IgD-negative memory B cell (primary cell): ENCODE measurements around the gene CIB1. TPM values are rescaled to one million over a fixed set of nuclear protein-coding genes. Genes with fewer than 3 reads are reported as not detected.
"Not testable (repeated sequence)": the region's sequence is repeated elsewhere in the genome, so short reads cannot be mapped to it uniquely, and the experiment has no call there.

Source experiments
- H3K27ac Mint-ChIP-seq, 3 donors: one replicate each; pipeline ENCODE4 v1.8.0; 2020 to 2022; ENCODE audit warnings: mild to moderate bottlenecking in 3 of 3, mixed read lengths in 3 of 3, moderate library complexity in 1 of 3
- H3K27me3 Mint-ChIP-seq: one replicate; pipeline ENCODE4 v1.8.0; 2021; ENCODE audit warnings: mixed read lengths
- H3K36me3 Mint-ChIP-seq: one replicate; pipeline ENCODE4 v1.8.0; 2020; ENCODE audit warnings: mild to moderate bottlenecking, mixed read lengths
- H3K4me1 Mint-ChIP-seq, 3 donors: one replicate each; pipeline ENCODE4 v1.8.0; 2020 to 2022; ENCODE audit warnings: mixed read lengths in 3 of 3, mild to moderate bottlenecking in 1 of 3
- H3K4me3 Mint-ChIP-seq, 4 donors: one replicate each; pipeline ENCODE4 v1.8.0; 2020 to 2022; ENCODE audit warnings: mild to moderate bottlenecking in 4 of 4, mixed read lengths in 4 of 4, moderate library complexity in 3 of 4
- H3K9me3 Mint-ChIP-seq, 3 donors: one replicate each; pipeline ENCODE4 v1.8.0; 2020 to 2021; ENCODE audit warnings: mixed read lengths in 3 of 3, mild to moderate bottlenecking in 1 of 3
- polyA plus RNA-seq: library from polyadenylated mRNA; unstranded; fragments of 300-500 nt; fragmentation: Illumina TruSeq; gene quantifications from one replicate; pipeline ENCODE4 v1.2.3, GENCODE V29; 2021

Gene CIB1
- 304 TPM for polyA plus RNA-seq

DNA sequence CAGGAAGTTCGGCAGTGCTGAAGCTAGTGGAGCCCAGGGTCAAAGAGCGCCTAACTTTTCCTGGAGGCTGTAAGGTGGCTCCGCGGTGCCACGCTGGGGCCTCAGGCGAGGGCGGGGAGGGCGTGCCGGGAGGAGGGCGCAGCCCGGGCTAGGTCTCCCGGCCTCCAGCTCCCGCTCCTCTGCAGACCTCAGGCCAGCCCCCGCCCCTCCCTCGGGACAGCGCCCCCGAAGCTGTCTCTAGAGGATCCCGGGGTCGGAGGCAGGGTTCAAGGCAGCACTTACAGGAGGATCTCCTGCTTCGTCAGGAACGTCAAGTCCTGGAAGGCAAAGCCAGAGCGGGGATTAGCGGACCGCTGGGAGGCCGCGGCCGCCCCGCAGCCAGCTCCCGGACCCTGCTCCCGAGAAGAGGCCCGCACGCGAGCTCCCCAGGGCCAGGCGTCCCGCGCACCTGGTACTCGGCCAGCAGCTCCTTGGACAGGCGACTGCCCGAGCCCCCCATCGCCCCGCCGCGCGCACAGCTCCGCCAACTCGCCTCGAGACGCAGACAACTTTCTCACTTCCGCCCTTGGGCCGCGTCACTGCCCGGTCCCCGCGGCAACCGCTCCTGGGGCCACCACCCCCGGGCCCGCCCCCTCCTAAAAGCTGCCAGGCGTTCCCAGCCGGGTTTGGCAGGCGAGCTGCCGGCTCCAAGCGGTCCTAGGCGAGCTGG lies at the start of gene CIB1:
Gene CIB1 (minus strand): TSS at position 555 of the 709 bp plus-strand sequence. CDS start 56 bp downstream, at position 499.
- H3K27ac Mint-ChIP-seq = peak within 1 kb of the TSS; percentile 96 to 98 (median 98)
- H3K4me3 Mint-ChIP-seq = peak within 1 kb of the TSS; percentile 90 to 99 (median 93)
- peaks cover 6% of the 10 kb centered on the region for H3K36me3 Mint-ChIP-seq
- H3K9me3 Mint-ChIP-seq = no peaks in the 10 kb centered on the region
- peaks cover 37 to 45% (median 43%) of the 10 kb centered on the region in 3 donors for H3K4me1 Mint-ChIP-seq
- H3K27me3 Mint-ChIP-seq = no peaks in the 10 kb centered on the region

DNA sequence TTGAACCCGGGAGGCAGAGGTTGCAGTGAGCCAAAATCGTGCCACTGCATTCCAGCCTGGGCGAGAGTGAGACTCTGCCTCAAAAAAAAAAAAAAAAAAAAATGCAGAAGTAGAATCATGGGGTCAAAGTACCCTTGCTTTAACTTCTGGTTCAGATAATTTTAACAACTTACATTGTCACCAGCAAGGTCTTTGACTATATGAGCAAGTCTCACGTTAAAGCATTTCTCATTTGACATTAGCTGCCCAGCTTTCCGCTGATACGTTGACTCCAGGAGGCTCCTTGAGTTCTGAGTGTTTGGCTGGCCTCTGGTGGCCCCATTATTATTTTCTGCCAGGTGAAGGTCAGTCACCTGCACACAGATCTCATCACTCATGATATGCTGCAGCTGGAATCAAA lies 47.9 kb upstream of the CIB1 start:
- H3K27ac Mint-ChIP-seq, H3K4me1 Mint-ChIP-seq, H3K27me3 Mint-ChIP-seq: not testable (repeated sequence)

DNA sequence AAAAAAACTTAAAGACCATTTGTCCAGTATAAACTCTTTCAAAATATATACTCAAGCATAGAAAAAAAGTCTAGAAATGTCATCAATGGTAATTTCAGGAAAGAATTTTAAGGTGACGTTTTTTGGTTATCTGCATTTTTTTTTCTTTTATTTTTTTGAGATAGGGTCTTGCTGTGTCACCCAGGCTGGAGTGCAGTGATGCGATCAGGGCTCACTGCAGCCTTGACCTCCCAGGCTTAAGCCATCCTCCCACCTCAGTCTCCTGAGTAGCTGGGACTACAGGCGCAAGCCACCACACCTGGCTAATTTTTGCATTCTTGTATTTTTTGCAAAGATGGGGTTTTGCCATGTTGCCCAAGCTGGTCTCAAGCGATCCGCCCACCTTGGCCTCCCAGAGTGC lies 47.0 kb upstream of the CIB1 start:
- H3K4me3 Mint-ChIP-seq, H3K9me3 Mint-ChIP-seq, H3K27ac Mint-ChIP-seq, H3K27me3 Mint-ChIP-seq, H3K36me3 Mint-ChIP-seq, H3K4me1 Mint-ChIP-seq: not testable (repeated sequence)

More for the DNA sequence above, 47.9 kb upstream of the CIB1 start:
- H3K4me3 Mint-ChIP-seq, H3K9me3 Mint-ChIP-seq, H3K36me3 Mint-ChIP-seq: not testable (repeated sequence)

DNA sequence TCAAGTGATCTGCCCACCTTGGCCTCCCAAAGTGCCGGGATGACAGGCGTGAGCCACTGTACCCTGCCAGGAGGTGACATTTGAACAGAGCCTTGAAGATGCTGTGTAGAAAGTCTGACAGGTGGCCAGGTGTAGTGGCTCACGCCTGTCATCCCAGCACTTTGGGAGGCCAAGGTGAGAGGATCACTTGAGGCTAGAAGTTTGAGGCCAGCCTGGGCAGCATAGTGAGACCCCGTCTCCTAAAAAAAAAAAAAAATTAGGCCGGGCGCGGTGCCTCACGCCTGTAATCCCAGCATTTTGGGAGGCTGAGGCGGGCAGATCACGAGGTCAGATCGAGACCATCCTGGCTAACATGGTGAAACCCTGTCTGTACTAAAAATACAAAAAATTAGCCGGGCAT lies 44.7 kb upstream of the CIB1 start:
- not testable (repeated sequence) for H3K9me3 Mint-ChIP-seq, H3K4me1 Mint-ChIP-seq, H3K4me3 Mint-ChIP-seq, H3K27me3 Mint-ChIP-seq, H3K36me3 Mint-ChIP-seq
- H3K27ac Mint-ChIP-seq = peak overlapping the region in 1 of 3 donors; percentile 68

DNA sequence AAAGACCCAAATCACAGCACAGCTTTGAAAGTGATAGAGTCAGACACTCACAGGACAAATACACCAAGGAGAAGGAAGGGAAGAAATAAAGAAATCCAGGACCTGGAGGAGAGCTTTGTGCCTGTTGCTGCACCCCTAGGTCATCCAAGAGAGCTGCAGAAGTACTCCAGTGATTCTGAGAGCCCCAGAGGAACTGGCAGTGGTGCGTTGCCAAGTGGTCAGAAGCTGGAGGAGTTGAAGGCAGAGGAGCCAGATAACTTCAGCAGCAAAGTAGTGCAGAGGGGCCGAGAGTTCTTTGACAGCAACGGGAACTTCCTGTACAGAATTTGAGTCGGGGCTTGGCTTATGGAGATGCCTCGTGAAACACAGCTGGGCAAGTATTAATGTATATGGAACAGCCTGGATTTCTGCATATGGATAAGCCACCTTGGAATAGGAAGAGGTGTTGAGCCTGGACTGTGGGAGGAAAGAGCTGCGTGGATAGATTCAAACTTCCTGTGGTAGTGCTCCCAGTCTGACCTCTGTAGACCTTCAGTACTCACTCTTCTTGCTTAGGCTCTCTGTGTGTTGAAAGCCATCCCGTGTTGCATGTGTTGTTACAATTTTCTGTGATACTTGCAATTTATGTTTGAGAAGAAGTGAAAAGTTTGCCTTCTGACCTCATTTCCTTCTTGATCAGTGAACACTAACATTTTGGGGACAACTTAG lies 37.9 kb upstream of the CIB1 start:
- Mint-ChIP-seq H3K27me3 (no peaks in the 10 kb centered on the region), H3K36me3 (peaks cover 3% of the 10 kb centered on the region), H3K4me1 (peaks cover 24 to 32% (median 30%) of the 10 kb centered on the region in 3 donors), H3K27ac (peak overlapping the region in 2 of 3 donors; percentile 80 to 91), H3K4me3 (peak overlapping the region in 1 of 4 donors; percentile 58), H3K9me3 (peaks cover 0 to 1% (median 0%) of the 10 kb centered on the region in 3 donors)

DNA sequence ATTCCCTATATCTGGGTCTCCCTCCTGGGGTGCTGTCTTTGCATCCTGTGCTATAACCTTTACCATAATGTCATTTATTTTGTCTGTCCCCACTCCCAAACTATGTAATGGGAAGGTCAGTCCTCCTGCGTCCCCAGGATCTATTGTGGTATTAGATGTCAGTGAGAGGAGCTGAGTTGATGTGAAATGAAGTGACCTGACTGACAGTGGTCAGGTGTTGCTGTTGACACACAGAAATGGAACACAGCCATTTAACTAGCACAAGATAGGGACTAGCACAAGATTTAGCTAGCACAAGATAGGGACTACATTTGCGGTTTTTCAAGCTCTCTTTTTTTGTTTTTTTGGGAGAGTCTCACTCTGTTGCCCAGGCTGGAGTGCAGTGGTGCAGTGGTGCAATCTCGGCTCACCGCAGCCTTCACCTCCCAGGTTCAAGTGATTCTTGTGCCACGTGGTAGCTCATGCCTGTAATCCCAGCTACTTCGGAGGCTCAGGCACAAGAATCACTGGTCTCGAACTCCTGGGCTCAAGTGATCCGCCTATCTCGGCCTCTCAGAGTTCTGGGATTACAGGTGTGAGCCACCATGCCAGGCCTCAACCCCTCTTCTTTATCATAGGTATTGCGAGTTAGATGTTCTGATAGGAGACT lies 36.9 kb upstream of the CIB1 start:
- Mint-ChIP-seq H3K9me3 (peaks cover 0 to 1% (median 0%) of the 10 kb centered on the region in 3 donors), H3K27ac (peak overlapping the region in 2 of 3 donors; percentile 13 to 80), H3K4me3 (peak overlapping the region in 1 of 4 donors; percentile 80), H3K27me3 (no peaks in the 10 kb centered on the region), H3K4me1 (peaks cover 26 to 32% (median 31%) of the 10 kb centered on the region in 3 donors), H3K36me3 (peaks cover 3% of the 10 kb centered on the region)

DNA sequence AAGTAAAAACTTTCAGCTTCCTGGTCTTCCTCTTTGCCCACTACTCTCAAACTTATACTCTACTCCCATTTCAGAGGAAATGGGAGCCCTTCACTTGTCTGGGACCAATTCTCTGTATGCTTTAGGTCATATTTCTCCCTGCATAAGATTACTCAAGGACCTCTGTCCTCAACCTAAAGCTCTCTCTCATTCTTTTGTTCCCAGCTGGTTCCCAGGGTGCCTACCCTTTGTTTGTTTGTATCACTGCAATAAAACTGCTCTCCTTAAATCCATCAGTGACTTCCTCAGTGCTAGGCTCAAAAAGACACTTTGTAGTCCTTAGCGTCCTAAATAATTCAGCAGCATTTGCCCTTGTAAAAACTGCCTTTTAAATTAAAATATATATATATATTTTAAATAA lies 34.7 kb upstream of the CIB1 start:
- Mint-ChIP-seq H3K36me3 (no peaks in the 10 kb centered on the region), H3K4me3 (peak overlapping the region in 2 of 4 donors; percentile 78 to 91), H3K27ac (peak overlapping the region in 1 of 3 donors; percentile 85), H3K9me3 (no peaks in the 10 kb centered on the region), H3K27me3 (no peaks in the 10 kb centered on the region), H3K4me1 (peaks cover 37 to 44% (median 40%) of the 10 kb centered on the region in 3 donors)

DNA sequence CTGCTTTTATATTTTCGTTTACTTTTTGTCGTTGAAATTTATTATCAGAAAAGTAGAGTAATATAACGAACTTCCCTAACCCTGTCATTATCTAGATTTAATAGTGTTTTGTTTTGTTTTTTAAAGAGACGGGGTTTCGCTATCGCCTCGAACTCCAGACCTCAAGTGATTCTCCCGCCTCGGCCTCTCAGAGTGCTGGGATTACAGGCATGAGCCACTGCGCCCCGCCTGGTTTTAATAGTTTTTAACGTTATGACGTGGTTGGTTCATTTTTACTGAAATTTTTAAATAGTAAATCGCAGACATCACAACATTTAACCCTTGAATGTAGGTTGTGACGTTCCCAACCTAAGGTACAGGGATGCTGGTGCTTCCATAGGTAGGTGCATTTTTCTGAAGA lies 32.7 kb upstream of the CIB1 start:
- H3K36me3 Mint-ChIP-seq = peaks cover 2% of the 10 kb centered on the region
- H3K27ac Mint-ChIP-seq = peak overlapping the region; percentile 85 to 100 (median 99)
- peak overlapping the region; percentile 91 to 98 (median 97) for H3K4me3 Mint-ChIP-seq
- H3K4me1 Mint-ChIP-seq = peaks cover 37% of the 10 kb centered on the region in 3 donors
- no peaks in the 10 kb centered on the region for H3K9me3 Mint-ChIP-seq
- no peaks in the 10 kb centered on the region for H3K27me3 Mint-ChIP-seq

DNA sequence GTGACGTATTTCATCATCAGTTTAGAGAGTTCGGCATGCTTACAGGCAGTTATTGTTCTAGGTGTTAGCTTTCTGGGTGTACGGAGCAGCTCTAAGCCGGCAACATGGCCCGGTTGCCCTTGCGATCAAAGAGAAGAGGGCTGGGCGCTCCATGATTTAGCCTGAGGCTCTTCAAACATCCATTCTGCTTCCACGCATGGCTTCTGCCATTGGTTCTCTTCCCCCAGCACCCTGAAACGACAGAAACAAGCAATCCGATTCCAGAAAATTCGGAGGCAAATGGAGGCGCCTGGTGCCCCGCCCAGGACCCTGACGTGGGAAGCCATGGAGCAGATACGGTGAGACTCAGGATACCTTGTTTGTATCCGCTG lies 32.3 kb upstream of the CIB1 start:
- Mint-ChIP-seq H3K4me1 (peaks cover 33 to 37% (median 37%) of the 10 kb centered on the region in 3 donors), H3K9me3 (no peaks in the 10 kb centered on the region), H3K36me3 (peaks cover 2% of the 10 kb centered on the region), H3K27me3 (no peaks in the 10 kb centered on the region), H3K4me3 (peak overlapping the region; percentile 91 to 98 (median 97)), H3K27ac (peak overlapping the region; percentile 85 to 100 (median 99))

DNA sequence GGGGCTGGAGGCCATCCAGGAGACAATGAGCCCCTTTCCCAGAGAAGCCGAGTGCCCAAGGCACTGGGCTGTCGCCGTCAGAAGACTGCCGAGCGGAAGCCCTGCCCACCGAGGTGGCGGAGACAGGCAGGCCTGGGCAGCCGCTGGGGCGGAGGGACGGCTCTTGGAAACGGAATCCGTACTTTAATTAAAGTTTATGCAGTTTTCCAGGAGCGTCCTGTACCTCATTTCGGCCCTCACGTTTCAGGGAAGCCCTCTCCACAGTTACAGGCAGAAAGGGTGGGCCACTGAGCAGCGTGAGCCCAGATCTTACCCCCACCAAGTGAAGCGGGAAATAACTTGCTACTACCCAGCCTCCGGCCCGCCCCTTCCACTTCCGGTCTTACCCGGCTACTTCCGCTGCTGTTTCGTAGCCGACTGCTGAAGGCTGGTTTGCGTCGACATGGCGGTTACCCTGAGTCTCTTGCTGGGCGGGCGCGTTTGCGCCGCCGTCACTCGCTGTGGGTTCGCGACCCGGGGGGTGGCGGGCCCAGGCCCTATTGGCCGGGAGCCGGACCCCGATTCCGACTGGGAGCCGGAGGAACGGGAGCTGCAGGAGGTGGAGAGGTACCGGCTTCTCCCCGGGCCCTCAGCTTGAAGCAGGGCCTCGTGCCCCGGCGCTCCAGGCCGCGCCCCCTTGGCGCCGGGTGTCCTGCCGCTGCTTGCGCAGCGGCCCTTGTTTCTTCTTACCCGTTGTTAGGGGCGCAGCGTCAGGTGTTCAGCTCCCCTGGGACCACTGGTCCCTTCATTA lies 31.7 kb upstream of the CIB1 start, which contains the start of gene NGRN:
Gene NGRN (plus strand): TSS at position 402 of the 790 bp plus-strand sequence. CDS start 41 bp downstream, at position 443.
- peak within 1 kb of the TSS; percentile 85 to 100 (median 99) for H3K27ac Mint-ChIP-seq
- H3K36me3 Mint-ChIP-seq = peaks cover 2% of the 10 kb centered on the region
- H3K9me3 Mint-ChIP-seq = no peaks in the 10 kb centered on the region
- H3K27me3 Mint-ChIP-seq = no peaks in the 10 kb centered on the region
- H3K4me3 Mint-ChIP-seq = peak within 1 kb of the TSS; percentile 91 to 98 (median 97)
- H3K4me1 Mint-ChIP-seq = peaks cover 31 to 37% (median 36%) of the 10 kb centered on the region in 3 donors

DNA sequence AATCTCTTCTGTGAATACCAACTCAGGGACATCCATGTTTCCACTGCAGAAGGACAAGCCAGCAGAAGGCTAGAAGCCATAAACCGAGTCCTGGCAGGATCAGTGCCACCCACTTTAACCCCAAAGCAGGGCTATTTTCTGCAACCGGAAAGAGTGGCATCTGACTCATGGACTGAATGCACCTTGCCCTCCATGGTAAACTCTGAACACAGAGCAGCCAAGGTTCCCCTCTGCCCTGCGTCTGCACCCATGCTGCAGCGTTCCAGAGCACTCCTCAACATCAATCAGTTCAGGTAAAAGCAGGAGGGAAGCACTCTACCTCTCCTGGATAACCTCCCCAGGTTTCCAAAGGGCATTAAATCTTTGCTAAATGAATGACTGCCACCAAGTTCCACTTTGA lies 30.9 kb upstream of the CIB1 start:
- peak overlapping the region; percentile 85 to 100 (median 99) for H3K27ac Mint-ChIP-seq
- H3K36me3 Mint-ChIP-seq = peaks cover 2% of the 10 kb centered on the region
- H3K4me1 Mint-ChIP-seq = peaks cover 23 to 32% (median 29%) of the 10 kb centered on the region in 3 donors
- H3K9me3 Mint-ChIP-seq = no peaks in the 10 kb centered on the region
- peaks cover 2% of the 10 kb centered on the region for H3K27me3 Mint-ChIP-seq
- peak overlapping the region; percentile 91 to 98 (median 97) for H3K4me3 Mint-ChIP-seq

DNA sequence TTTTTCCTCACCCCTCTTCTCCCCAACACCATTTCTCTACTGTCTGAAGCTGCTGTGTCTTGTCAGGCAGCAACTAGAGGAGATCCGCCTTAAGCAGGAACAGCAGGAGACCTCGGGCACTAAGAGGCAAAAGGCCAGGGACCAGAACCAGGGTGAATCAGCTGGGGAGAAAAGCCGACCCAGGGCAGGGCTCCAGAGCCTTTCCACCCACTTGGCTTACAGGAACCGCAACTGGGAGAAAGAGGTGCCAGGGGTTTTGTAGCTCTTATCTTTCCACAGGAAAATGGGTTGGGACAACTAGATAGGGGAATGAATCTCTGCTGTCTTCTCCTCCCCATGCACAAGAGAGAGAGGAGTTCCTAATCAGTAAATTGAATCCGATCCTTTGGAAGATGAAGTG lies 28.7 kb upstream of the CIB1 start:
- peak overlapping the region in 1 of 3 donors; percentile 85 for H3K27ac Mint-ChIP-seq
- peak overlapping the region in 2 of 4 donors; percentile 11 to 80 for H3K4me3 Mint-ChIP-seq
- peaks cover 2% of the 10 kb centered on the region for H3K27me3 Mint-ChIP-seq
- no peaks in the 10 kb centered on the region for H3K9me3 Mint-ChIP-seq
- H3K36me3 Mint-ChIP-seq = peaks cover 2% of the 10 kb centered on the region
- H3K4me1 Mint-ChIP-seq = peaks cover 12 to 19% (median 17%) of the 10 kb centered on the region in 3 donors

DNA sequence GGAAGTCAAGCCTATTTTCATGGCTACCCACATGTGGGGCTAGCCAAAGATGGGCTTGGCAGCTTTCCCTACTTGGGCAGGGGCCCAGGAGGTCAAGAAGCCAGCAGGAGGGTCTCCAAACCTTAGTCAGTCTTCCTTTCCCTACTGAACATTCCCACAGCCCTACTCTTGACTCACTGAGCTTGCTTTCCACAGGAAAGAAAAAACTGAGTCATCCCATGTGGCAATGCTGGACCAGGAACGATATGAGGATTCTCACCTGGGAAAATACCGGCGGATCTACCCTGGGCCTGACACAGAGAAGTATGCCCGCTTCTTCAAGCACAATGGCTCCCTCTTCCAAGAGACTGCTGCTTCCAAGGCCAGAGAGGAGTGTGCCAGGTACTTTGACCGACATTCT lies 28.1 kb upstream of the CIB1 start:
- peak overlapping the region in 1 of 4 donors; percentile 11 for H3K4me3 Mint-ChIP-seq
- H3K36me3 Mint-ChIP-seq = peaks cover 2% of the 10 kb centered on the region
- no peaks in the 10 kb centered on the region for H3K9me3 Mint-ChIP-seq
- peaks cover 2% of the 10 kb centered on the region for H3K27me3 Mint-ChIP-seq
- no peak overlapping the region for H3K27ac Mint-ChIP-seq
- peaks cover 12 to 14% (median 14%) of the 10 kb centered on the region in 3 donors for H3K4me1 Mint-ChIP-seq

DNA sequence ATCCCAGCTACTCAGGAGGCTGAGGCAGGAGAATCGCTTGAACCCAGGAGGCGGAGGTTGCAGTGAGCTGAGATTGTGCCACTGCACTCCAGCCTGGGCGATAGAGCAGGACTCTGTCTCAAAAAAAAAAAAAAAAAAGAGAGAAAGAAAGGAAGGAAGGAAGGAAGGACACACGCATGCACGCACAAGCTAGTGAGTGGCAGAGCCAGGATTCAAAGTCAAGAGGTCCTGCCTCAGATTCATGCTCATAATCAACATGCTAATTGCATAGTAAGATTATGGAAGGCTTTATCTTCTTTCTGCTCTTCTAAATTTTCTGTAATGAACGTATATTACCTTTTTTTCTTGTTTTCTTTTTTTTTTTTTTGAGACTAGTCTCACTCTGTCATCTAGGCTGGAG lies 27.0 kb upstream of the CIB1 start:
- not testable (repeated sequence) for H3K9me3 Mint-ChIP-seq, H3K4me3 Mint-ChIP-seq, H3K27ac Mint-ChIP-seq, H3K27me3 Mint-ChIP-seq, H3K36me3 Mint-ChIP-seq
- peaks cover 10 to 12% (median 11%) of the 10 kb centered on the region in 3 donors for H3K4me1 Mint-ChIP-seq
